HG03460 (cell line): Measurements from ENCODE around the gene EHD3.
"Not testable (repeated sequence)": the region's sequence is repeated elsewhere in the genome, so short reads cannot be mapped to it uniquely, and the experiment has no call there.

Source experiments
- ATAC-seq: cut with Tn5 transposase; IDR thresholded peaks from one replicate; pipeline ENCODE4 v1.9.1; 2021; ENCODE audit not compliant: unreplicated experiment

Gene EHD3

DNA sequence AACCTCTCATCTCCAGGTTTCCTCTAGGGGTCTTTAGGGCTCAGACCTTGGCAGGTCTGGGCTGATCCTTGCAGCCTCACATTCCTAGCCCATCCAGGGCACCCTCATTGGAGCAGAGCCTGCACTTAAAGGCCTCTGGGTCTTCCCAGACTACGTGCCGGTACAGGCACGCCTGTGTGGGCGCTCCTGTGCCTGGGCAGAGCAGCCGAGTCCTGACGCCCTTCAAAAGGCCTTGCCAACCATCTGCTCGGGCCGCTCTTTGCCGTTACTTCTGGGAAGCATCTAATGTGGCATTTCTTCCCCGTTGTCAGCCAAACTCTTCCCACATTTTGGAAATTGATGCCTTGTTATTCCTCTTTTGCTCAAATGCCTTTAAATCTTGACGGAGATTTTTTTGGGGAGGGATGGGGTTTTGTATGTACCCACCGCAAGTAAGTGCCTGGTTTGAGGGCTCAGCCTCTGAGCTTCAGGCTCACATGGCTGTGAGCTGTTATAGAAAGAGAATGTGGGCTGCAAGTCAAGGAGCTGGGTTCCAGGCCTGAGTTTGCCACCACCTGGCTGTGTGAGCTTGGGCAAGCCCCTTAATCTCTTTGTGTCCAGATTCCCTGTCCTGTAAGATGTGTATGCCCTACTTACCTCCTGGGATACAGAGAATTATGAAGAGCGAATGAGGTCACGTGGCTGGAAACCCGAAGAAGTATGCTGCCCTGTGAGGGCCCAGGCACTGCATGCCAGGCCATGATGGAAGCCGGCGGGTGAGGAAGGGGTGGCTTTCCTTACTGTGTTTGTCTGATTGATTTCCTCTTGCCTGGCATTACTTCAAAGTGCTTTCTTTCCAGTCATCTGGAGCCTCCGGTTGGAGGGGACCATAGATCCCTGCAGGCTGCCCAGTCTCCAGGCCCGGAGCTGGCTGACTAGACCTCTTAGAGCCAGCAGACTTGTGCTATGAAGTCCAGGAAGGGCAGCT lies 20.6 kb downstream of the EHD3 start:
- no peak for ATAC-seq

DNA sequence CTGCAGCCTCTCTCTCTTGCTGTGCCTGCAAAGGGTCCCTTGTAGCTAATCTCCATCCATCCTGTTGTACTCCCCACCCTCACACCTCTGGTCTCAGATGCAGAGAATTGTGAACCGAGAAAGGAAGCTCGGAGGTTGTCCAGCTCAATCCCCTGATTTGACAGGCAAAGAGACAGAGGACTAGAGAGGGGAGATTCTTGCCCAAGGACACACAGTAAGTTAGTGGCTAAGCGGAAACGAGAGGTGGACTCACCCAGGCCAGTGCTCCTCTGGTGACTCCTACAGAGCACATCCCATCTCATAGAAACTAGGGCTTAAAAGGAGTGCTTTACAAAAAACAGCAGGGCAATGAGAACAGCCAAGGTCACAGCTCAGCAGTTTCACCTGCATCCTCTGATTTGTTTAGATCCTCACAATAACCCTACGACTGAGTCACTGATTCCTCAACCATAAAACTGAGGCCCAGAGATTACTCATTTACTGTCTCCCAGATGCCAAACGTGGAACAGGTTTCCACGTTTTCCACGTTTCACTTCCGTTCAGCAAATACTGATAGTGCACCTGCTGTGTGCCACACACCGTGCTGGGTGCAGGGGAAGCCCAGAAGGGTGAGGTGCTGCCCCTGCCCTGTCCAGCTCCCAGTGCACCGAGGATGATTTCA lies 22.1 kb downstream of the EHD3 start:
- peak; percentile 60 for ATAC-seq

DNA sequence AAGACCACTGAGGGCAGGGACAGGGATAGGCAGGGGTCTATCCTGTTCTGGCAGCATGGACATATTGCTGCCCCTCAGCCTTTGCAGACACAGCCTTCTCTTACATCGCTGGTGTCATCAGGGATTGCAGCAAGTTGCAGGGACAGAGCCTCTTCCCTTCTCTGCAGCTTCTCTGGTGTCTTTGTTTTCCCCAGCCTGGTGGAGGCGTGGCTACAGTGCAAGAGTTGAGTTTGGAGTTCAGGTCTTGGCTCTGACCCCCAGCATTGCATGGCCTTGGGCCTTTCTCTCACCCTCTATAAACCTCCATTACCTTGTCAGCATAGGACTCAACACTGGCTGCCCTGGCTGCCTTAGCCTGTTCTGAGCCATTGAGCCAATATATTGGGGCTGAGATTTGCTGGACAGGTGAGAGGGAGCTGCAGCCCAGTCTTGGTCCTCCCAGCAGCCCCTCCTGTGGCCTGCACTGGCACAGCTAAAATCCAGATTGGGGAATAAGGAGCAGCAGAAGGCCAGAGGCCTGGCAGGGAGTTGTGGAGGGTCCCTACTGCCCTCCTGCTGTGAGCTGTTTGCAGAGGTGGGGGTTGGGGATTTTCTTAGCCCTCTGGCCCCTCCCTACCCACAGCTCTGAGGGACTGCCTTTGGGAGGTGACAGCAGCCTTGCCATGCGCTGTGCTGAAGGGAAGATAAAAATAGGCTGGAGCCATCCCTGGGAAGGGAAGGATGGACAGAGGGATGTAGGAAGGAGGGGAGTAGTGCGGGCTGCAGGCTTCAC lies 22.8 kb downstream of the EHD3 start:
- ATAC-seq: peak; percentile 16

DNA sequence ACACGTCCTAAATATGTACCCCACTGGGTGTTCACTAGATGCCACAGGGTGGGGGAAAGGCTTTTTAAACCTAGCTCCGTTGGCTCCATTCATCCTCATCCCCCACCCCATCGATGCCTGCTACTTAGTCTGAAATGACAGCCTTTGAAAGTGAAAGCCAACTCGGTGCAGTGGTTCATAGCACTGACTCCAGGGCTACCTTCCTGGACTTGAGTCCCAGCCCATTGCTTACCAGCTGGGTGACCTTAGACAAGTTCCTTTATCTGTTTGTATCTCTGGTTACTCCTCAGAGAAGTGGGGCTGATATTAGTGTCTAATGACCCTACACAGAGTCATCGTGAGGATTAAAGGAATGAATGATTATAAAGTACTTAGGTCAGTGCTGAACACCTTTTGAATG lies 24.4 kb downstream of the EHD3 start:
- no peak for ATAC-seq

DNA sequence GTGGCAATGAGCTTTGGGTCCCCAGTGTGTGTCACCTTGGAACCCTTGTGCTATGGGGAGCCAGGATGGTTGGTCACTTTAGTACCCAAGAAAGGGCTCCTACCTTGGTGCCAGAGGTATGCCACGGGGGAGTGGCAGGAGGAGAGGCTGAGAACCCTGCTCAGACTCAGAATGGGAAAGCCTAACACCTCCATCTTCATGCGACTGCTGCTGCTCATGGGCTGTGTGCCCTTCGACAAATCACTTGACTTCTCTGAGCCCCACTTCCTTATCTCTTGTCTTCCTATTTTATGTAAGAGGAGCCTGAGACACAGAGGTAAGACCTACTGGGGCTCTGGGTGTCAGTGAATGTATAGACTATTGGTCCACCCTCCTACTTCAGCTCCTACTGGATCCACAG lies 25.1 kb downstream of the EHD3 start:
- no peak for ATAC-seq

DNA sequence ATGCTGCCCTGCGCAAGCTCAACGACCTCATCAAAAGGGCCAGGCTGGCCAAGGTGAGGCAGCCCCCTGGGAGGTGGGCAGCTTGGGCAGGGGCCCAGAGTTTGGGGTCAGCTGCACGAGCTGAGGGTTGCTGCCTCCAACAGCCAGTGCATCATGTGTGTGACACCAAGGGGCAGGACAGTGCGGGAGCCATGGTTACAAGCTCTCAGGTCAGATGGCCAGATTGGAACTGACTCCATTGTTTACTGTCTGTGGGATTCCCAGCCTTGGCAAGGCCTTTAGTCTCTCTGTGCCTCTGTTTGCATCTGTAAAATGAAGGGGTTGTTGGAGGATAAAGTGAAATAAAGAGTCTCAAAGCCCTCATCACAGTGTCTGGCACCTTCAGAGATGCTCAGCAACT lies 26.9 kb downstream of the EHD3 start:
- no peak for ATAC-seq

DNA sequence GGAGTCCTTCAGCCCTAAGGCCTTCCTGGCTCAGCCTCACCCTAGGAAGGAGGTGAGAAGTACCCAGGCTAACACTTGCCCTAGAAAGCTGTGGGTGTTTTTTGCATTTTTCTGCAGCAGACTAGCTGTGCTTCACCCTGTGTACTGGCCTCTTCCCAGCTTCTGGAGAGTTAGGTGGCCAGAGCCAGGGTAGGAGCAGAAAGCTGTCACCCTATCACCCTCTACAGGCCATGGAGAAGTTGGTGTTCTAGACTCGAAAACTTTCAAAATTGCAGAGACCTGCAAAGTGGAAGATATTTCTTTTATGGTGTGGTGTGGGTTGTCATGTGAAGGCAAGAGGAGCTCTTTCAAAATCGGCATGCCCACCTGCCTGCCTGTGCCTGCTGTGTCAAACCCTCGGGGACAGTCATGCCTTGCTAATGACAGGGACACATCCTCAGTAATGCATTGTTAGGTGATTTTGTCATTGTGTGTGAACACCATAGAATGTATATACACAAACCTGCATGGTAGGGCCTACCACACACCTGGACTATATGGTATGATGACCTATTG lies 29.8 kb downstream of the EHD3 start:
- ATAC-seq: no peak

DNA sequence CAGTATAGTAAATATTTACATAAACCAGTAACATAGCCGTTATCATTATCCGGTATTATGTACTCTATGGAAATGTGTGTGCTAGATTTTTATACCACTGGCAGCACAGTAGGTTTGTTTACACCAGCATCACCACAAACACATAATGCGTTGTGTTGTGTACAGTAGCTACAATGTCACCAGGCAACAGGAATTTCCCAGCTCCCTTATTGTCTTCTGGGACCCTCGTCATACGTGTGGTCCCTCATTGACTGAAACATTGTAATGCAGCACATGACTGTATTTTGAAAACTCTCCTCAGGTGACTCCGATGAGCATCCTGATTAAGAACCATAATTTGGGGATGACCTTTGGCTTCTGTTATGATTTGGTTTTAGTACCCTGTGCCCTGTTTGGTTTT lies 31.3 kb downstream of the EHD3 start:
- ATAC-seq: no peak

DNA sequence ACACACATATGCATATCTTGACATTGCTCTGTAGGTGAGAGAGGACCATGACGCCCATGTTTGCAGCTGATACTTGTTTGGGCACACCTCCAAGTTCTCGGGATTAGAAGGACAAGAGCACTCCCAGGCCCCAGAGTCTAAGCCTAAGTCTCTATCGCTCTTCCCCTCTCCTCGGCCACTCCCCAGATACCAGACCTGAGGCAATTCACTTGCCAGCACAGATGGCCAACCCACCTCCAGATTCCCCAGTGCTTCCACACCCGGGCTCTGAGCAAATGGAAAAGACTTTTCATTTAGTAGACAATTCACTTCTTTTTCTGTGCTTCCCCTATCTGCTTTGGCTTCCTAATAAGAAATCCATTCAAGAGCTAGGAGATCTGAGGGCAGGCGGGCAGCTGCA lies 32.9 kb downstream of the EHD3 start:
- no peak for ATAC-seq

DNA sequence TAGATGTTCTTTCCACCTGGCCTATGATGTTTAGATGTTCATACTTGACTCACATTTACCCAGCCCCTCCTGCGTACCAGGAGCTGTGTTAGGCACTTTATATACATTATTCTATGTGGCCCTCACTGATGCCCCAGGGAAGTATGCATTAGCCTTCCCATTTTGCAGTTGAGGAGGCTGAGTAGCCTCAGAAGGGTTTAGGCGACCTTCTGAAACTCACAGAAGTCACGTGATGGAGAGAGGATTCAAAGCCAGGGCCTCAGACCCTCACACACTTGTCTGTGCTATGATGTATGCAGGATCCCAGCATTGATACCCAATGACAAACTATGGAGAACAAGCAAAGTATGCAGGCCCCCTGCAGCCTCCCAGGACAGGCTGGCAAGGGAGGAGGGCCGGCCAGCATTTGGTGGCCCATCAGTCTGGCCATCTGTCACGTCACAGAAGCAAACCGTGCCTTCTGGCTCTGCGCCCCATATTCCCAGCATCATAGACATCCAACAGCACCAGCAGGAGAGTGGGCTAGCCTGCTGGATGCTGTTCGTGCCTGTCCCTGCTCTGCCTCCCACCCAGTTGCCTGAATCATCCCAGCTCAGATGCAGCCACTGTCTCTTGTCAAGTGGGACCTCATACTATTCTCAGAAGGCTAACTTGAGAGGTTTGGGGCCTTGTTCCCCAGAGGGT lies 33.6 kb downstream of the EHD3 start:
- ATAC-seq: no peak

DNA sequence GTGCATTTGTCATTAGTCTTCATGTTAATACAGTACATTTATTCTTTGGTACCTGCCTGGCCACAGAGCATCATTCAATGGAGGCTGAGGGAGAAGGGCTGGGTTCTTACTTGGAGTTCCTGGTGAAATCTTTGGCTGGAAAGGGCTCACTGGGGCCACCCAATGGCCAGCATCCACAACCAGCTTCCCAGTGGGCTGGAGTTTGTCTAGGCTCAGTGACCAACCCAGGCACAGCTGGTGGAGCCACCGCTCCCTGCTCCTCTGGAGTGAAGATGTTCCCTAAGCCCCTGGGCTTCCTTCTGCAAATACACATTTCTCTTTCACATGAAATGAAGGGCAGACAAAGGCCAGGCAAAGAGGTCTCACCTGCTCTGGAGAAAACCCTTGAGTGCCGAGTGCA lies 34.4 kb downstream of the EHD3 start:
- no peak for ATAC-seq

DNA sequence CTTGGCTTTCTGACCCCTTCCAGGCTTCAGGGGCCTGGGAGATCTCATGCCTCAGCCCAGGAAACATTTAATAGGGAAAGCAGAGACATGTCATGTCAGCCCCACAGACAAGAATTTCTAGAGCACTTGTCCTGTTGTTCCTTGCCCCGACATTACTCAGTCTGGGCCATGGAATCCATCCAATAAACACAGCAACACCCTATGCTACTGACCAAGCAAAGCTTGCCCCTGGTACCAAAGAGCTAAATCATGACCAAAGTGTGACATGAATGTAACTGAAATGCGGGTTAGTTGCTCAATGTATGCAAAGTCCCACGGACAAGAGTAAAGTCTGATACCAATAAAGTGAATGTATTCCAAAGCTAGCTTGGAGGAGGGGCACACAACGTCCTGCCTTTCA lies 35.1 kb downstream of the EHD3 start:
- no peak for ATAC-seq

DNA sequence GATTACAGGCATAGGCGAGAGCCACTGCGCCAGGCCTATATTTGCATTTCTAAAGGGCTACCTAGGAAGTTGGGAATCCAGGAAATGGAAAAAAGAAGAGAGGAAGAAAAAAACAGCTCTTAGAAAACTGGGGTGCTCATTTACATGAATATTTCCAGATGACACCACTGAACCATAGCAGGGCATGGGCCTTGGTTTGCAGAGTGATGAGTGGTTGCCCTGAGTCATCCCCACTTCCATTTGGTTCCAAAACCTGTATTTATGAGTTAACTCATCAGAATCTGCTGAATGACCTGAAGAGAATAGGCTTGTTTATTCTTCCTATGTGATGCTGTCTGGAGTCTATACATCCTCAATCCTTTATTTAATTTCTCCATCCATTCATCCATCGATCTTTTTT lies 36.2 kb downstream of the EHD3 start:
- ATAC-seq: no peak

DNA sequence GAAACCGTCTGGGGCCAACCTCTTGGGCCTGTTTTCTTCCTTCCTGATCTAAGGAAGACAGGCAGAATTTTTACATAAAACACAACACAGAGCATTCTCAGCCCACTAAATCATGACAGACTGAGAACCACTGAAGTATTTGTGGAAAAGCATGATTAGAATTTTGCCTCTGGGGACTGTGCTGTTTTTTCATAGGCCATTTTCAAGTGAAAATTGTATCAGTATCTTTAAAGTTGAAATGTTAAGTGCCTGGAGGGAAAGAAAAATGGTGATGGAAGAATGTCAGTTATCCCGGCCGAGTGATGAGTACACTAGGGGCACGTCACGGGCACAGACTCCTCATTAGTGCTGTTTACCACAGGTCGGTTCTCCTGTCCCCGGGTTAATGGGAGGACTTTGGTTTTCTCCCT lies 36.9 kb downstream of the EHD3 start:
- no peak for ATAC-seq

DNA sequence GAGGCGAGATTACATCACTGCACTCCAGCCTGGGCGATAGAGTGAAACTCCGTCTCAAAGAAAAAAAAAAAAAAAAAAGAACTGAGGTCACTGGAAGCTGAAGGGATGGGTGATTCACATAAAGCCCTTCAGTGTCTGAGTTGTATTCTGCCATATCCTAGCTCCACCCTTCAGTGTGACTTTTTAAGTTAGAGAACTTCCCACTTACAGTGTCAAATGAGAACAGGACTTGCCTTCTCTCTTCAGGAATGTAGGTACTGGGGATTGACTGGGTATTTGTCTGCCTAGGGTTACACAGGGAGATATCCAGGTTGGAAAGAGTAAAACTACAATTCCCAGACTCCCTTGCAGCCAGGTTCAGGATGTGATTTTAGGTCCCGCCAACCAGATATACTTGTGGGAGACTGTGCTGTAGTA lies 37.9 kb downstream of the EHD3 start:
- ATAC-seq: no peak

DNA sequence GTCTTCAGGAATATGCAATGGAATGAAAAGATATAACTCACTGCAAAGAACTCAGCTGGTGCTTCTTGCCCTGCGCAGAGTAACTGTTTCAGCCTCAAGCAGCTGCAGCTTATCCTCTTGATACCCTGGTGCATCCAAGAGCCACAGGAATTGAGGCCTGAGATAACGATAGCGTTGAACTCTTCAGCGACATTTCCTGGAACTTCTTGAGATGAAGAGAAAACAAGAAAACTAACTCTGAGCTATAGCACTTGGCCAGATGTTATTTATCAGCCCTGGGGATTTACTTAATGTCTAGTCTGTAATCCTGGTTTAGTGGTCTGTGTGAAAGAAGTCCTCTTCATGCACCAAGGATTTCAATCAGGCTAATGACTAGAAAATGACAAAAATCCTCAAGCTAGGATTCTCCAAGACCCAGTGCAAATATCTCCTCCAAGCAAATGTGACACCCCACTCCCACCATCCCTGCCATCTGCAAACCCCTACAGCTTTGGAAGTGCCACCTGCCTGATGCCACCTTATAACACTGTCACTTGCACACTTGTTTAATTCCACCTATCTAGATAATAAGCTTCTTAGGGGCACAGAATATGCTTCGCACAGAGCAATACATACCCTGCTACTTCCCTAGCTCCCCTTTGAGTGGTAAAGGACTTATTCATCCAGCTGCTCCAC lies 40.6 kb downstream of the EHD3 start:
- no peak for ATAC-seq

DNA sequence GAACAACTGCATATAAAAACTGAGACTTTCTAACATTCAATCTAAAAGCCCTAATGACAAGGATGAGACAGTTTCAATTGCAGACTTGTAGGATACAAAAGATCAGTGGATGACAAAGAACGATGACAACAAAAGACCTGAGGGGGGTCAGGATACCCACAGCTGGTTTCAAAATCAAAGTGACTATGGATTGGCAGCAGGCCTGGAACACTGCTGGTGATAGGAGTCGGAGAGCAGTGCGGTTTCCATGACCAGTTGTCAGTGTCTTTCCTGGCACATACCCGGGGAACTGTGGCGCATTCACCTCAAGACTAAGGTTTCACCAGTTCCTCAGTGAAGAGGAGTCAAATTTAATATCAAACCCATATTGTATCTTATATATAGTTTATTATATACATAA lies 42.0 kb downstream of the EHD3 start:
- no peak for ATAC-seq

DNA sequence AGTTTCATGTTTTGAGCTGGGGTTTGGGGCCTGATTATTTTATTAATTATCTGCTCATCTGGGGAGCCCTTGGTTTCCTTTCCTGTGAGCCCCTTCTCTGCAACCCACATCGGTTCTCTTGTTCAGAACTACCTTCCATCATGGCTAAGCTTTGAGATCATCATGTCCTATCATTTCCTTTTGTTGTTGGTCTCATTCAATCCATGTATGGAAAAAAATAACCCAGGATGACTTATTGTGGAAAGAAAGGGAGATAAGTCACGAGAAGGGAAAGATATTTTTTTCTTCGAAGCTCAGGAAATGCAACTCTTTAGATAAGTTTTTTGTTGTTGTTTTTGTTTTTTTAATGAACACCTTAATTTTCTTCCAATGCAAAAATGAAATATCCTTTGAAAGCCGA lies 43.7 kb downstream of the EHD3 start:
- no peak for ATAC-seq

DNA sequence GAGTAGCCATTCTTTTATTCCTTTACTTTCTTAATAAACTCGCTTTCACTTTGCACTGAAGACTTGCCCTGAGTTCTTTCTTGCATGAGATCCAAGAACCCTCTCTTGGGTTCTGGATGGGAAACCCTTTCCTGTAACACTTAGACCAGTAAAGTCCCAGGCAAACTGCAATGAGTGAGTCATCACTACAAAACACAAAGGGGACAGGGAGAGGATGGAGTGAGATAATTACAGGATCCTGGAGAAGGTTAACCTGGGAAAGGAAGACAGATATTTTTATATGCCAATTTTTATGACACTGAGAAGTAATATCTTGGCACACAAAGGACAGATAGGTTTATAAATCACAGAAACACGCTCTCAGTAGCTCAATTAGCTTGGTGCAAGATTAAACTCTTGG lies 48.7 kb downstream of the EHD3 start:
- ATAC-seq: no peak

DNA sequence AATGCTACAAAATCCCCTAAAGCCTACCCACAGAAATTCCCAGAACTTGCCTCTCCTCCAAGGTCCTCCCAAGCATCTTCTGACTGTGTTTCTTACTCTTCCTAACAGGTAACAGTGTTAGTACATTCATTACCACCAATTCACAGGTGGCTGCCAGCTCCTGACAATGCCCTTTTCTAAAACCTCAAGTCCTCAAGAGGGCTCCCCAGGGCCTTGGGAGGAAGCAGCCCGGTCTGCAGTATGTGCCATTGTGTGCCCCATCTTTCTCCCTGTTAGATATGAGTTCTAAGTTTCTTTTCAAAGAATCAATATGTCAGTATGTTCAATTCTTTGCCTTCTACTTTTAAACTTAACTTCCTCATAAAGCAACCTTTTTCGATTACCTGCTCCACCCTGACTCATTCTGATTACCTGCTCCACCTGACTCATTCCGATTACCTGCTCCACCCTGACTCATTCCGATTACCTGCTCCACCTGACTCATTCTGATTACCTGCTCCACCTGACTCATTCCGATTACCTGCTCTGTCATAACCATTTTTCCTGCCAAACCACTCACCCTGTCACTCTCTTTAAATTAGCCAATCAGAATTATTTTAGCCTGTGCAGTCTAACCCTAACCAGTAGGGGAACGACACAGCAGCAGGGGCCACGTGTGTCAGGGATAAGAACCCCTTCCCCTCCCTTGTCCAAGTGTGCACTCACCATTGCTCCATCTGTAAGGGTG lies 49.4 kb downstream of the EHD3 start:
- ATAC-seq: not testable (repeated sequence)
